HG02588 (cell line): Measurements from ENCODE around the gene PLEKHS1.
"Not testable (repeated sequence)": the region's sequence is repeated elsewhere in the genome, so short reads cannot be mapped to it uniquely, and the experiment has no call there.

Source experiments
- ATAC-seq: cut with Tn5 transposase; IDR thresholded peaks from one replicate; pipeline ENCODE4 v1.9.1; 2021; ENCODE audit warnings: mild to moderate bottlenecking, moderate library complexity; ENCODE audit not compliant: unreplicated experiment

Gene PLEKHS1

GRCh38 chr10:113782986-113783704 is 31.7 kb downstream of the PLEKHS1 start:
- no peak for ATAC-seq

- peak; percentile 90 for ATAC-seq
These were observed 37.2 kb downstream of the PLEKHS1 start for GRCh38 chr10:113788604-113789083.

- ATAC-seq = no peak
These were observed 40.2 kb downstream of the PLEKHS1 start for GRCh38 chr10:113791691-113792090.

DNA sequence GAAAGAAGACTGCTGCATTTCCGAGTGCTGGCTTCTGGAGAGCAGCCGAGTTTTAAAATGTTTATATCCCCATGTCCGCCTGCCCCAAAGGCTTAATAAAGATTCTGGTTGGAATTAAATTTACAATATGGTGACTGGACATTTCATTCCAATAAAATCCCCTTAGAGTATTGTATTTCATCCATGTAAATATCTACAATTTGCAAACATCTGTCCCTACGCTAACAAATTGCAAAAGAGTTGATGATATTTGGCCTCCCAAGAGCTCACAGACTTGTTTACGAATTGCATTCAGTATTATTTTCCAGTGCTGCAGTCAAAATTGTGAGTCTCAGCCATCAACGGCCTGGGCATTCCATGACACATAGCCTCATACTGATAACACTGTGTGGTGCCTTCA is 50.1 kb downstream of the PLEKHS1 start:
- no peak for ATAC-seq

DNA sequence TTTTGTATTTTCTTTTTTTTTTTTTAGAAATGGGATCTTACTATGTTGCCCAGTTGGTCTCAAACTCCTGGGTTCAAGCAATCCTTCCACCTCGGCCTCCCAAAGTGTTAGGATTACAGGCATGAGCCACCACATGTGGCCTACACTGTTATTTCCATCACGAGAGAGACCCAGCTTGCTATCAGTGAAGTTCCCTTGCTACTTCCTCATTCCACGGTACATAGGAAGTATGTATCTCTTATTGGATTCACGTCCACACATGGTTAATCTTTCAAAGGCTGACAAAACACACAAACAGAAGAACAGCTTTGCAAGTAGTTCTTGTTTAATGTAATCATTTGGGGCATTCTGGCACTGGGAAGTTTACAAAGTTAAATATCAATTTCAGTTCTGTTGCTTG is 51.5 kb downstream of the PLEKHS1 start:
- no peak for ATAC-seq

GRCh38 chr10:113806503-113806902 is 55.0 kb downstream of the PLEKHS1 start:
- no peak for ATAC-seq

DNA sequence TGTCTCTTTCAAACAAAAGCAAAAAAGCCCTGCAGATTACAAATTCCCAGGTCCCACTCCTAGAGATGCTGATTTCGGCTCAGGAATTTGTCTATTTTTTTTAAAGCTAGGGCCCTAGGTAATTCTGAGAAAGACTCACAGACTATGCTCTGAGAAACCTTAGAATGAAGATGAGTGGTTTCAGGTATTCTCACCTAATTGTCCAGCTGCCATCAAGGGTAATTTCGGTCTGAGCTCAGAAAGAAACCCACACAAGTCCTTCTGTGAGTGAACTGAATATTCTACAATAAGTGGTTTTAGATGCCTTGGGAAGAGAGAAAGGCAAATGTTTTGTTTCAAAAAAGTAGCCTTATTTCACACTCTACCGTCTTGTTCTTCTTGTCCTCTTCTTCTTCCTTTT is 56.7 kb downstream of the PLEKHS1 start:
- ATAC-seq = no peak

- not testable (repeated sequence) for ATAC-seq
These were observed 63.2 kb downstream of the PLEKHS1 start for GRCh38 chr10:113814700-113815099.

GRCh38 chr10:113819989-113820388 is 68.5 kb downstream of the PLEKHS1 start:
- ATAC-seq = no peak

GRCh38 chr10:113820507-113820906 is 69.0 kb downstream of the PLEKHS1 start:
- ATAC-seq = no peak

DNA sequence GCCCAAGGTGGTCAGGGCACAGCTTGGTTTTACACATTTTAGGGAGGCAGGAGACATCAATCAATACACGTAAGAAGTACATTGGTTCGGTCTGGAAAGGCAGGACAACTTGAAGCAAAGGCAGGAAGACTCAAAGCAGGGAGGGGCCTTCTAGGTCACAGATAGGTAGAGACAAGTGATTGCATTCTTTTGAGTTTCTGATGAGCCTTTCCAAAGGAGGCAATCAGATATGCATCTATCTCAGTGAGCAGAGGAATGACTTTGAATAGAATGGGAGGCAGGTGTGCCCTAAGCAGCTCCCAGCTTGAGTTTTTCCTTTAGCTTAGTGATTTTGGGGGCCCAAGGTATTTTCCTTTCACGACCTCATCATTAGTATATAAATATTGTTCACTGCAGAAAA is 69.8 kb downstream of the PLEKHS1 start:
- ATAC-seq = not testable (repeated sequence)

DNA sequence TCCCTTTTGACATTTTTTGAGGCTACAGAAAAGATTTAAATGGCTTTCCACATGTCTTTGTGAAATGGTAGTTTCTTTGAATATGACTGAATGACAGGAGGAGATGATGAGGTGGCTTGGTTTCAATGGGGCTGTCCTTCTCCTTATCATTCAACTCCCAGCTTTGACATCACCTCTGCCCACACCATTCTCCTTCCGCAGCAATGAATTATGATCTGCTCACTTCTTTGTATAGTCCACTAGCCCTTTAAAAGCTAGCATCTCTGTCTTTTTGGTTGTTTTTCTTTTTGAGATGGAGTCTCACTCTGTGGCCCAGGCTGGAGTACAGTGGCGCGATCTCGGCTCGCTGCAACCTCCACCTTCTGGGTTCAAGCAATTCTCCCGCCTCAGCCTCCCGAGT is 70.7 kb downstream of the PLEKHS1 start:
- no peak for ATAC-seq

- no peak for ATAC-seq
These were observed 71.9 kb downstream of the PLEKHS1 start for GRCh38 chr10:113823389-113823788.

- ATAC-seq = no peak
These were observed 74.3 kb downstream of the PLEKHS1 start for GRCh38 chr10:113825791-113826190.

DNA sequence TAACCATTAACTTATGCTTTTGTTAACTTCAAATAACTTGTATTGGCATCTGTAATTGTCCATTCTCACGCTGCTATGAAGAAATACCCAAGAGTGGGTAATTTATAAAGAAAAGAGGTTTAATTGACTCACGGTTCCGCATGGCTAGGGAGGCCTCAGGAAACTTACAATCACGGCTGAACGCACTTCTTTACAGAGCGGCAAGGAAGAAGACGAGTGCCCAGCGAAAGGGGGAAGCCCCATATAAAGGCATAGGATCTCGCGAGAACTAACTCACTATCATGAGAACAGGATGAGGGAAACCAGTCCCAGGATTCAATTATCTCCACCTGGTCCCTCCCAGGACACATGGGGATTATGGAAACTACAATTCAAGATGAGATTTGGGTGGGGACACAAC is 77.1 kb downstream of the PLEKHS1 start:
- not testable (repeated sequence) for ATAC-seq
